DMS53 treated with DMSO at 0.1 percent for 48 hours (cell line): ENCODE measurements around the gene MTCL1.

Experiments used
- DNase-seq: peaks from one replicate; lab custom pipeline; 2025; ENCODE audit not compliant: unreplicated experiment; lab: John Stamatoyannopoulos, UW

The MTCL1 gene

GRCh38 chr18:8686611-8687010 lies 18.7 kb upstream of the MTCL1 start:
- DNase-seq, result no peak

- DNase-seq, result no peak
Observed at GRCh38 chr18:8688216-8688800, 17.0 kb upstream of the MTCL1 start.

GRCh38 chr18:8688816-8689215 lies 16.5 kb upstream of the MTCL1 start:
- DNase-seq, result no peak

GRCh38 chr18:8689517-8689916 lies 15.8 kb upstream of the MTCL1 start:
- DNase-seq, result no peak

GRCh38 chr18:8694891-8695290 lies 10.5 kb upstream of the MTCL1 start:
- DNase-seq, result no peak

GRCh38 chr18:8695932-8696517 lies 9.3 kb upstream of the MTCL1 start:
- DNase-seq, result no peak

- DNase-seq, result peak; percentile 81
Observed at GRCh38 chr18:8696749-8697211, 8.6 kb upstream of the MTCL1 start.

- DNase-seq, result no peak
Observed at GRCh38 chr18:8699126-8699525, 6.2 kb upstream of the MTCL1 start.

GRCh38 chr18:8699948-8700347 lies 5.4 kb upstream of the MTCL1 start:
- no peak for DNase-seq

- DNase-seq, result no peak
Observed at GRCh38 chr18:8701546-8702118, 3.7 kb upstream of the MTCL1 start.

GRCh38 chr18:8702668-8703067 lies 2.7 kb upstream of the MTCL1 start:
- DNase-seq, result no peak

GRCh38 chr18:8703092-8703709 lies 2.2 kb upstream of the MTCL1 start:
- no peak for DNase-seq

GRCh38 chr18:8703781-8704301 lies 1.5 kb upstream of the MTCL1 start:
- DNase-seq, result no peak

- DNase-seq, result peak; percentile 97
Observed at GRCh38 chr18:8704361-8705237, 757 bp upstream of the MTCL1 start.

GRCh38 chr18:8705961-8706790 lies 820 bp downstream of the MTCL1 start:
- DNase-seq, result no peak

GRCh38 chr18:8706791-8707555 lies 1.6 kb downstream of the MTCL1 start:
- DNase-seq, result peak; percentile 73

- DNase-seq, result no peak
Observed at GRCh38 chr18:8707556-8708300, 2.4 kb downstream of the MTCL1 start.

GRCh38 chr18:8708670-8709069 lies 3.3 kb downstream of the MTCL1 start:
- no peak for DNase-seq
